DOHH2 (cell line): Measurements from ENCODE around the gene CHIC1.

ENCODE experiments used
- CTCF ChIP-seq: fragments of 200-600 bp; sonication (generic); IDR thresholded peaks from one replicate; pipeline ENCODE4 v1.5.1; 2014; ENCODE audit warnings: antibody characterized with exemption, mild to moderate bottlenecking, low read depth, low read length; ENCODE audit not compliant: poor library complexity, severe bottlenecking
- EZH2phosphoT487 ChIP-seq: fragments of 200-600 bp; sonication (generic); IDR thresholded peaks from 2 replicates; pipeline ENCODE4 v1.6.1; 2017; ENCODE audit warnings: borderline replicate concordance, mild to moderate bottlenecking, antibody characterized with exemption, low read length, moderate library complexity, mixed read lengths

DNA sequence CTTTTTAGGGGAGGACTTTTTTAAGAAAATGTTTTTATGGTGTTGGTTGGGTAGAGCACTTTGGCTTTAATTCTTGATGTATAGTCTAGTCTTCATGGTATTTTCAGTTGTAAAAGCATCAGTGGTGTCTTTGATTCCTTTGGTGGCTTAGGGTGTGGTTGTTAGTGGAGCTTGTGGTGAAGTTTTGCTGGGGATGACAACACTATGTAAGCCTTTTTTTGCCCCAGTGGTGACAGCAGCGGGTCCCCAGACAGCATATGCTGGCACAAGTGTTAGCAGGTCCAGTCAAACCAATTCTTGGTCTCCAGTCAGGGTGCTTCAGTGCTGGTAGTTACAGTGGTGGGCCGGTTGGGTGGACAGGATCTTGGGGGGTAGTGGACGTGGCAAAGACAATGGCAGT lies 52.0 kb downstream of the CHIC1 start:
- TF ChIP-seq CTCF (no peak), EZH2phosphoT487 (no peak)
